Smooth muscle cell (in vitro differentiated cells): ENCODE results near the gene SPO11. TPM values are rescaled to one million over a fixed set of nuclear protein-coding genes. Genes with fewer than 3 reads are reported as not detected.

Source experiments
- DNase-seq: peaks from one replicate; lab custom pipeline; 2025; ENCODE audit not compliant: unreplicated experiment; lab: John Stamatoyannopoulos, UW
- H2AFZ ChIP-seq: fragments of 200-600 bp; sonication (generic); 2 replicates; pipeline ENCODE4 v1.6.0; 2016; ENCODE audit warnings: antibody characterized with exemption, low read depth, mild to moderate bottlenecking
- H3F3A ChIP-seq: fragments of 200-600 bp; sonication (generic); 2 replicates; pipeline ENCODE4 v1.6.0; 2017; ENCODE audit warnings: antibody characterized with exemption, low read depth
- H3K27ac ChIP-seq: fragments of 200-600 bp; sonication (generic); 2 replicates; pipeline ENCODE4 v1.5.1; 2016; ENCODE audit warnings: low read depth, mild to moderate bottlenecking
- H3K27me3 ChIP-seq: fragments of 200-600 bp; sonication (generic); 2 replicates; pipeline ENCODE4 v1.6.1; 2016; ENCODE audit warnings: low read depth, mild to moderate bottlenecking
- H3K36me3 ChIP-seq: fragments of 200-600 bp; sonication (generic); 2 replicates; pipeline ENCODE4 v1.5.1; 2016; ENCODE audit warnings: low read depth
- H3K4me1 ChIP-seq: fragments of 200-600 bp; sonication (generic); 2 replicates; pipeline ENCODE4 v1.5.1; 2016; ENCODE audit warnings: low read depth
- H3K4me2 ChIP-seq: fragments of 200-600 bp; sonication (generic); 2 replicates; pipeline ENCODE4 v1.6.0; 2016; ENCODE audit warnings: mild to moderate bottlenecking
- H3K4me3 ChIP-seq: fragments of 200-600 bp; sonication (generic); 2 replicates; pipeline ENCODE4 v1.5.1; 2016; ENCODE audit warnings: mild to moderate bottlenecking
- H3K79me2 ChIP-seq: fragments of 200-600 bp; sonication (generic); 2 replicates; pipeline ENCODE4 v1.6.0; 2016; ENCODE audit warnings: low read depth, mild to moderate bottlenecking
- H3K9ac ChIP-seq: fragments of 200-600 bp; sonication (generic); 2 replicates; pipeline ENCODE4 v1.6.0; 2016; ENCODE audit warnings: low read depth
- H3K9me3 ChIP-seq: fragments of 200-600 bp; sonication (generic); replicated peaks from 2 replicates; pipeline ENCODE4 v1.5.1; 2016; ENCODE audit warnings: low read depth
- H4K20me1 ChIP-seq: fragments of 200-600 bp; sonication (generic); 2 replicates; pipeline ENCODE4 v1.6.0; 2016; ENCODE audit warnings: low read depth
- CTCF ChIP-seq: fragments of 200-600 bp; sonication (generic); IDR thresholded peaks from 2 replicates; pipeline ENCODE4 v1.5.1; 2017; ENCODE audit warnings: borderline replicate concordance, mild to moderate bottlenecking, antibody characterized with exemption; ENCODE audit not compliant: insufficient read depth, poor library complexity, severe bottlenecking
- WGBS: methylation state at CpG from one replicate; pipeline ENCODE4 v1.1.7; 2016; ENCODE audit warnings: low lambda C conversion rate; 5-methylcytosine and 5-hydroxymethylcytosine counted together
- polyA plus RNA-seq: library from polyadenylated mRNA; unstranded; fragments of >200 nt; fragmentation: Nextera tagmentation; extraction: Ambion mirVana; gene quantifications from 2 replicates; pipeline ENCODE4 v1.2.1, GENCODE V29; 2016
- total RNA-seq: library from RNA; depleted of rRNA; stranded (reverse); fragments of >200 nt; gene quantifications from 2 replicates; pipeline ENCODE4 v1.2.3, GENCODE V29; 2014

The SPO11 gene
- total and polyA plus RNA-seq, 2 experiments from 2014 or later = not detected

GRCh38 chr20:57287901-57288300 lies 41.7 kb upstream of the SPO11 start:
- Histone ChIP-seq H3K36me3 (no peaks in the 10 kb centered on the region), H3K9ac (no peak overlapping the region), H3K79me2 (no peaks in the 10 kb centered on the region), H2AFZ (no peak overlapping the region), H3K4me3 (no peak overlapping the region), H3K9me3 (no peaks in the 10 kb centered on the region), H3K4me2 (peak overlapping the region; percentile 43), H3K4me1 (peaks cover 45% of the 10 kb centered on the region), H3K27ac (no peak overlapping the region), H4K20me1 (no peaks in the 10 kb centered on the region), H3K27me3 (no peaks in the 10 kb centered on the region), H3F3A (peaks cover 14% of the 10 kb centered on the region)
- no peak for DNase-seq
- no peak for TF ChIP-seq CTCF
- WGBS = 74% methylated on average over 6 of the region's 6 CpGs

- Histone ChIP-seq H3F3A (peaks cover 11% of the 10 kb centered on the region), H3K4me3 (no peak overlapping the region), H4K20me1 (no peaks in the 10 kb centered on the region), H3K36me3 (no peaks in the 10 kb centered on the region), H3K9ac (no peak overlapping the region), H3K9me3 (no peaks in the 10 kb centered on the region), H3K4me1 (peaks cover 40% of the 10 kb centered on the region), H2AFZ (no peak overlapping the region), H3K27ac (no peak overlapping the region), H3K79me2 (no peaks in the 10 kb centered on the region), H3K27me3 (no peaks in the 10 kb centered on the region), H3K4me2 (no peak overlapping the region)
- no peak for TF ChIP-seq CTCF
- no peak for DNase-seq
- 77% methylated on average over 16 of the region's 16 CpGs for WGBS
Observed at GRCh38 chr20:57288651-57289277, 40.8 kb upstream of the SPO11 start.

GRCh38 chr20:57289391-57290177 lies 40.0 kb upstream of the SPO11 start:
- Histone ChIP-seq H3K36me3 (no peaks in the 10 kb centered on the region), H3K9ac (no peak overlapping the region), H3K9me3 (no peaks in the 10 kb centered on the region), H3K27me3 (no peaks in the 10 kb centered on the region), H3K4me2 (no peak overlapping the region), H4K20me1 (no peaks in the 10 kb centered on the region), H3K27ac (no peak overlapping the region), H2AFZ (no peak overlapping the region), H3F3A (peaks cover 11% of the 10 kb centered on the region), H3K4me3 (no peak overlapping the region), H3K4me1 (peaks cover 40% of the 10 kb centered on the region), H3K79me2 (no peaks in the 10 kb centered on the region)
- no peak for DNase-seq
- WGBS = 77% methylated on average over 8 of the region's 8 CpGs
- no peak for TF ChIP-seq CTCF
